HG03520 (cell line): Measurements from ENCODE around the gene HAS3.
"Not testable (repeated sequence)": the region's sequence is repeated elsewhere in the genome, so short reads cannot be mapped to it uniquely, and the experiment has no call there.

Experiments used
- ATAC-seq: cut with Tn5 transposase; IDR thresholded peaks from one replicate; pipeline ENCODE4 v1.9.1; 2021; ENCODE audit warnings: mild to moderate bottlenecking, moderate library complexity; ENCODE audit not compliant: unreplicated experiment

HAS3 gene, protein sequence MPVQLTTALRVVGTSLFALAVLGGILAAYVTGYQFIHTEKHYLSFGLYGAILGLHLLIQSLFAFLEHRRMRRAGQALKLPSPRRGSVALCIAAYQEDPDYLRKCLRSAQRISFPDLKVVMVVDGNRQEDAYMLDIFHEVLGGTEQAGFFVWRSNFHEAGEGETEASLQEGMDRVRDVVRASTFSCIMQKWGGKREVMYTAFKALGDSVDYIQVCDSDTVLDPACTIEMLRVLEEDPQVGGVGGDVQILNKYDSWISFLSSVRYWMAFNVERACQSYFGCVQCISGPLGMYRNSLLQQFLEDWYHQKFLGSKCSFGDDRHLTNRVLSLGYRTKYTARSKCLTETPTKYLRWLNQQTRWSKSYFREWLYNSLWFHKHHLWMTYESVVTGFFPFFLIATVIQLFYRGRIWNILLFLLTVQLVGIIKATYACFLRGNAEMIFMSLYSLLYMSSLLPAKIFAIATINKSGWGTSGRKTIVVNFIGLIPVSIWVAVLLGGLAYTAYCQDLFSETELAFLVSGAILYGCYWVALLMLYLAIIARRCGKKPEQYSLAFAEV

DNA sequence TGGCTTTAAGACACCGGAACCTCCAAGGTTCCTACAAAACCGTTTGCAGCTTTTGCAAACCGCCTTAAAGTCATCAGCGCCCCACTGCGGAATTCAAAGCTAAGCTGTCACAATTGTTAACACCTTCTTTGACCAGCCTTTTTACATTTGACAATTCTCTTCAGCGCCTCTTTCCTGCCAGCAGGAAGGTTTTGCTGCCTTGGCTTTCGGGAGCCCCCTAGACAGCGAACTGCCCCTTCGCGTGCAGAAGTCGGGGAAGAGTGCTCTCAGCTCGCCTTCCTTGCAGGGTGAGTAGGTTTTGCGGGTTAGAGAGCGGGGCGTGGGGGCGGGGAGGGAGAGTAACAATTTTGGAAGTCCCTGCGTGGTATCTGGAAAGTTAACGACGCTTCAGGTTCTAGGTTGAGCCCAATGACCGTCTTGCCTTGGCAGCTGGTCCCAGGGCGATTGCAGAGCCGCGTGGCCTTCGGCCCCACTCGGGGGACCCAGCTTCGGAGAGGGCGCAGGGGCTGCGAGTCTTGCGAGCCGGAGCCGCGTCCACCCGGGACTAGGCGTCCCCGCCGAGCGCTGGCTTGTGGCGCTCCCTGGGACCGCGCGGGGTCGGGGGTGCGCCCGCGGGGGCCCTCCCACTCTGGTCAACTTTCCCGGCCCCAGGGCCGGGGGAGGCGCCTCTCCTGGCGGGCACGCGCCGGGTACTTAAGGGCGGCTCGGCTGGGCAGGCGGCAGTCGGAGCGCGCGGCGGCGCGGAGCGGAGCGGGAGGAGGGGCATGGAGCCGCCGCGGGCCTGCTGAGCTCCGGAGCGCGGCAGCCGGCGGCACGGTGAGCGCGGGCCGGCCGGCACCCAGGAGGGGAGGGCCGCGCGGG, at the start of gene HAS3:
Gene HAS3 (plus strand): TSS at position 153 of the 861 bp plus-strand sequence. CDS start 3,743 bp downstream, outside the sequence.
- no peak for ATAC-seq

DNA sequence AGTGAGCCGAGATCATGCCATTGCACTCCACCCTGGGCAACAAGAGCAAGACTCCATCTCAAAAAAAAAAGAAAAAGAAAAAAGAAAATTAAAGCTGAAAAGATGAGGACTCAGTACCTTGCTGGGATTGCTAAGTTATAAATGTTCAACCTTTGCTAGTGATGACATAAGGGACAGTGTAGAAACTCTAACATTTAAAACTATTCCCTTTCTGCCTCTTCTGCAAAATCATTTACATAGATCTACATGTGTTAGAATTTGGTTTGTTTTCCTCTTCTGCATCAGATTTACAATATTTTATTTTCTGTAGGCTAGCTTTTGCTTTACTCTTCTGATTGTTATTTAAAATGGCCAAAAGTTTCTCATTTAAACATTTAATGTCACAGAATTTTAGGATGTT, 49.5 kb upstream of the HAS3 start:
- ATAC-seq: no peak

GRCh38 chr16:69056421-69056820, 49.0 kb upstream of the HAS3 start:
- ATAC-seq: no peak

- no peak for ATAC-seq
Measured at GRCh38 chr16:69057400-69058378, 47.8 kb upstream of the HAS3 start.

DNA sequence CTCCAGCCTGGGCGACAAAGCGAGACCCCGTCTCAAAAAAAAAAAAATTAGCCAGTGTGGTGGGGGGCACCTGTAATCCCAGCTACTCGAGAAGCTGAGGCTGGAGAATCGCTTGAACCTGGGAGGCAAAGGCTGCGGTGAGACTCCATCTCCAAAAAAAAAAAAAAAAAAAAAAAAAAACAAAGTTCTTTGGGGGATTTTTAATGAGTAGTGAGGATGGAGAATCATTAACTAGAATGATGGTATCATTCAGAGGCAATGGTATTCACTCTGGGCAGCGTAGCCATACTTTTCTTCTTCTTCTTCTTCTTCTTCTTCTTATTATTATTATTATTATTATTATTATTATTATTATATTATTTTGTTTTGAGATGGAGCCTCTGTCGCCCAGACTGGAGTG, 42.0 kb upstream of the HAS3 start:
- ATAC-seq: not testable (repeated sequence)

- ATAC-seq: no peak
Measured at GRCh38 chr16:69064124-69064763, 41.2 kb upstream of the HAS3 start.

DNA sequence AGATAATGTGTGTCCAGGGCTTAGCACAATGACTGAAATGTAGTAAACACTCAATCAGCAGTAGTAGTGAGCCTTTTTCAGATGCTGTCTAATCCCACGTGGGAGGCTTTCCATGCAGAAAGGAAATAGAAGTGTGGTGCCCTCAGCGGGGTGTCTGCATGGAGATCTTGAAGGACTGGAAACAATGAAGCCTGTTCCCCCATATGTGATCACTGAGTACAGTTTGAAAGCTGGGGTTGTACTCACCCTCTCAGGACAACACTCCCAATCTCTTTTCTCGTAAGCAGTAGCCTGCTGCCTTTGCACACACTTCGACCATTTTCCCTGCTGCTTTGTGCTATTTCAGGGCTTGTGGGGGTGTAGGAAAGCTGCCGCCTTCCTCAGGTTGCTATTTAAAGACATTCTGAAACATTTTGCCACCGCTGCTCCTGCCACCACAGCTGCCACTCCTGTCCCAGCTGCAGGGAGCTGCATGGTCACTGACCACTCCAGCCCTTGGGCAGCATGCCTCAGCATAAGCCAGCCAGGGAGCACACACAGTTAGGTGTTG, 40.6 kb upstream of the HAS3 start:
- no peak for ATAC-seq

DNA sequence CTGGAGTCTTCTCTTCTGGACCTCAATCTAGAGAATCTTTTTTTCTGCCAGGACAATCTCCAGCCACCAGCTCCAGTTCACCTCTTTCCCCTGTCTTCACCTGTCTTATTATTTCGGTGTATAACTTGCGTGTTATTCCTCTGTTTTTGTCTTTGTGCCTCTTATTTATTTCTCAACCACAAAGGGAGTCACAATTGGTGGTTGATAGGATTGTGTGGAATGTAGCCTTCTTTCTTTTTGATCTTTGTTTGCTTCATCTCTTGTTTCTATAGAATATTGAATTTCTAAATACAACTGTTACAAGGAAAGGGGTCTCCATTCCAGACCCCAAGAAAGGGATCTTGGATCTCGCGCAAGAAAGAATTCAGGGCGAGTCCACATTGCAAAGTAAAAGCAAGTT, 35.9 kb upstream of the HAS3 start:
- no peak for ATAC-seq

DNA sequence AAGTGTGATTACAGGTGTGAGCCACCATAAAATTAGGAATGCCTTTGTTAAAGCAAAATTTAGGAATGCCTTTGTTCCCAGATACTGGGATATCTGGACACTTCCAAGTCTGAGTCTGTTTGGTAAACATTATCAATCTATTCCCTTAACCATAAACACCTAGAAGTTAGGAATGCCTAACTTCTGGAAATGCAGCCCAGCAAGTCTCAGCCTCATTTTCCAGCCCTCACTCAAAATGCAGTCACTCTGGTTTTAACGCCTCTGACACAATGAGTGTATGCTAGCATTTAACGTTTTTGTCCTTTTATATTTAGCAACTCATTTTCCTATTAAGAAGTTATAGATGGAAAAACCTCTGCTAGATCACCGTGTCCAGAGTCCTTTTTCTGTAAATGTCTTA, 34.4 kb upstream of the HAS3 start:
- no peak for ATAC-seq

DNA sequence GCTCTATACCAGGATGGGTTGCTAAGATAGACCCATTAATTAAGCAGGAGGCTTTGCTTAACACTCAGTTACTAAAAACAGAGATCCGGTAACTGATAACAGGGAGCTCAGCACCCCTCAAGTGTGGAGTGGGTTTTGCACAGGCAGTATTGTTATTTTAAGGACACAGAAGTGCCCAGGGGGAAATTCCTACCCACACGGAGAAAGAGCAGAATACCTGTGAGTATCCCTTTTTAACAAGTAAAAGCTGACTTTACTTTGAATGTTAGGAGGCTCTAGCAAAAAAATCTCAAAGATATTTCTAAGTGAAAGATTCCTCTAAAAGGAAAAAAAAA, 32.8 kb upstream of the HAS3 start:
- ATAC-seq: no peak

GRCh38 chr16:69073181-69073702, 32.2 kb upstream of the HAS3 start:
- no peak for ATAC-seq

- ATAC-seq: no peak
Measured at GRCh38 chr16:69077251-69077650, 28.2 kb upstream of the HAS3 start.

DNA sequence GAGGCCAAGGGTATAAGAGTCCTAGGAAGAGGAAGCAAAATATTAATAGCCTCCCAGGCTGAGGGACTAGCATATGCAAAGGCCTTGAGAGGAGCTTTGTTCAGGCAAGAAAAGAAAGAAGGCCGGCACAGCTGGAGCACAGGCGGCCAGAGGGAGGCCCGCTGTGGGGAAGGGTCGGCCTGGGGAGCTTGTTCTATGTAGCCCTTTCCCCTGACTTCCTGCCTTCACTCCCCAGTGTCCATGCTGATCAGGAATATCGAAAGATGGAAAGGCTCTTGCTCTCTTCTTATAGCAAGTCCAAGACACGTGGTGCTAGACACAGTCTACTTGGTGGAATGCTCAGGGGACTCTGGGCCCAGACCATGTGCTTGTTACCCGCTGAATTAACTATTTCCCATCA, 27.4 kb upstream of the HAS3 start:
- ATAC-seq: no peak

DNA sequence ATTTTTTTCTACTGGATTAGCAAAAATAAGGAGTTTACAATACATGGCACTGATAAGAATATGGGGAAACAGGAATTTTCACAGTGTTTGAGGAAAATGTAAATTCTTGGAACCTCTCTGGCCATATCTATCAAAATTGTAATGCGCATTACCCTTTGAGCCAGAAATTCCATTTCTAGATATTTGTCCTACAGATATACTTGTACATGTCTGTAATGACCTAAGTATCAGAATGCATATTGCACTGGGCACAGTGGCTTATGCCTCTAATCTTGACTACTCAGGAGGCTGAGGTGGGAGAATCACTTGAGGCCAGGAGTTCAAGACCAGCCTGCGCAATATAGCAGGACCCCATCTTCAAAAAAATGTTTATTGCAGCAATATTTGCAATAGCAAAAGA, 25.8 kb upstream of the HAS3 start:
- ATAC-seq: no peak

- no peak for ATAC-seq
Measured at GRCh38 chr16:69083306-69083941, 22.0 kb upstream of the HAS3 start.

DNA sequence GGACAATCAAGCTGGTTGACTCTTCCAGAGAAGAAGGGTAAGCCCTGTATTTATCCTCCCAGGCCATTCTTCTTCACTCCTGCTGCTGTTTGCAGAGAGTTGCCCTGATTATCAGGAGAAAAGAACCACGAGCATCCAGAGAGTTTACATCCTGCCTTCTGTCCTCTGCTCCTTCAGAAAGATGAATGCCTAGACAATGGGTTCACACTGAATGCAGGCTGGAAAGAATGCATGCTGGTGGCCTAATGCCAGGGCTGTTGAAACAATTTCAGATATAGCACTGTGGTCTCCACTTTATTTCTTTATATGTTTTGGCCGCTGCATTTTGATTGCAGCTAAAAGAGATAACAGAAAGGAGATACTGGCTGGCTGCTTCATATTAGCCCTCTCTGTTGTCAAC, 21.2 kb upstream of the HAS3 start:
- ATAC-seq: no peak

GRCh38 chr16:69085032-69085695, 20.3 kb upstream of the HAS3 start:
- no peak for ATAC-seq

GRCh38 chr16:69087161-69087581, 18.3 kb upstream of the HAS3 start:
- no peak for ATAC-seq

GRCh38 chr16:69088684-69089083, 16.8 kb upstream of the HAS3 start:
- ATAC-seq: no peak
